ENCODE data around the gene ZFP42.

Gene ZFP42

GRCh38 chr4:188046657-188047056 lies 51.1 kb downstream of the ZFP42 start:
- no peak for TF ChIP-seq CTCF (IDR thresholded peaks at IDR 0.05; ENCODE audit: control insufficient read depth, extremely low read depth, insufficient read depth)
- H3K4me3 ChIP-seq (ENCODE audit: low read depth, low read length) = no peak overlapping the region
- DNase-seq (ENCODE audit: low read depth) = no peak

- DNase-seq (ENCODE audit: low read depth) = no peak
- no peak for TF ChIP-seq CTCF (IDR thresholded peaks at IDR 0.05; ENCODE audit: control insufficient read depth, extremely low read depth, insufficient read depth)
Measured at GRCh38 chr4:188053302-188053701, 57.7 kb downstream of the ZFP42 start.

More at GRCh38 chr4:188053302-188053701, 57.7 kb downstream of the ZFP42 start:
- no peak overlapping the region for H3K4me3 ChIP-seq (ENCODE audit: low read depth, low read length)

Data from LNCaP clone FGC (cell line).